Epithelial cell of esophagus (primary cell): ENCODE measurements around the gene SUGCT.

ENCODE experiments used
- DNase-seq: peaks from one replicate; pipeline ENCODE4 v3.0.0; 2010; ENCODE audit warnings: low read depth
- H3K4me3 ChIP-seq: 2 replicates; pipeline ENCODE4 v1.5.1; 2011; ENCODE audit warnings: mild to moderate bottlenecking, low read length, control low read depth
- CTCF ChIP-seq: IDR thresholded peaks from 2 replicates; pipeline ENCODE4 v1.5.1; 2011; ENCODE audit warnings: low read depth, mild to moderate bottlenecking, low read length, control low read depth, inconsistent platforms; ENCODE audit not compliant: insufficient read depth; ENCODE audit errors: missing control alignments

Gene SUGCT

DNA sequence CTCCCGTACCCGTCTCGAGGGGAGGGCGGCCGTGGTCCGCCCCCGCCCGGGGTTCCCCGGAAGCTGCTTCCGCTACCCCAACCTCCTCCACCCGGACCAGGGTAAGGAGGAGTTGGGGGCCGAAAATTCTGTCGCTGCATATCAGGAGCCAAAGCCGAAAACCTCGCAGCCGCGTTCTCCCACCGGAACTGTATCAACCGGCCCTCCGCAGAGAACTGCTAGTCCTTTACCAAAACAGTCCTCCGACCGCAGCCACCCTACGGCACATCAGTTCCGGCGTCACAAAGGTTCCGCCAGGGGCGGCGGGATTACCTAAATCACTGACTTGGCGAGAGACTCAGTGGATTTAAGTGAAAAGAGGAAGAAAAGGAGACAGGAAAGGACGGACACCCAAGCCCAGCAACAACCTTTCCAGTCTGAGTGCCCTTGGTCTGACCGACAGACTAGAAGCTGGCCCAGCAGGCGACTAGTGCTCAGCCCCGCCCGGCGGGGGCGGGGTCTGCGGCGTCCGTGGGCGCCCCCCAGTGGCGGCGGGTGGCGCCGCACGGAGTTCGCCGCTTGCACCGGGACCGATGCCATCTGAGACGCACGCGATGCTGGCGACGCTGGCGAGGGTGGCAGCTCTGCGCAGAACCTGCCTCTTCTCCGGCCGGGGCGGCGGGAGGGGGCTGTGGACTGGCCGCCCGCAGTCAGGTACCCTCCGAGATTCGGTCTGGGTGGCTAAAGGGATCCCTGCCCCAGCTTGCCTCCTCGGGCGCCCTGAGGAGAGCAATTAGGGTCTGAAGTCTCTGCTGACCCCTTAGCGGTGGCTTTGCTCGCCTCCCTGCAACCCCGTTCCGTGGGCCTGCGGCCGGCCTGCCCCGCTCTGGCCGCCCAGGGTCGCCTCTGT lies at the start of gene SUGCT, which contains the start of gene MPLKIP:
Gene SUGCT, plus strand, starts transcription at position 578 of the 889 bp plus-strand sequence.
Gene MPLKIP, minus strand, starts transcription at position 195 of the 889 bp plus-strand sequence. Its CDS starts 55 bp downstream, at position 140.
- peak within 1 kb of the TSS; percentile 95 for H3K4me3 ChIP-seq
- peak; percentile 87 for DNase-seq
- TF ChIP-seq CTCF = peak; percentile 50

DNA sequence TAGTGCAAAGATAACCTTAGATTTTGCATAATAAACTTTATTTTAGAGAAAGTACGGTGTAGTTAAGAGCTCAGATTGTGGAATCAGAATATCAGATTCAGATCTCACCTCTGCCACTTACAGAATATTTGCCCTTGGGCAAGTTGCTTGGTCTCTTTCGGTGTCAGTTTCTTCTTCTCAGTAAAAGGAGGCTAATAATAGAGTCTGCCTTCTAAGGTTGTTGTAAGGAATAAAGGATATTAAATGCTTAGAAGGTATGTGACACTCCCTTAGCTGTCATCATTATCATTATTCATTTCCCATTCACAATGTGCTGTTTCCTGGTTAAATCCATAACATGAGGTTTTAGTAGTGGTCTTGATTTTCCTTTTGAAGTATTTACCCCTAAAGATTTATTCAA lies 42.6 kb upstream of the SUGCT start:
- DNase-seq = peak; percentile 8
- H3K4me3 ChIP-seq = no peak overlapping the region
- no peak for TF ChIP-seq CTCF

- no peak overlapping the region for H3K4me3 ChIP-seq
- no peak for DNase-seq
- TF ChIP-seq CTCF = no peak
These were observed 41.0 kb upstream of the SUGCT start for GRCh38 chr7:40093631-40094350.

- no peak overlapping the region for H3K4me3 ChIP-seq
- no peak for TF ChIP-seq CTCF
- DNase-seq = no peak
These were observed 39.6 kb upstream of the SUGCT start for GRCh38 chr7:40095230-40095629.

DNA sequence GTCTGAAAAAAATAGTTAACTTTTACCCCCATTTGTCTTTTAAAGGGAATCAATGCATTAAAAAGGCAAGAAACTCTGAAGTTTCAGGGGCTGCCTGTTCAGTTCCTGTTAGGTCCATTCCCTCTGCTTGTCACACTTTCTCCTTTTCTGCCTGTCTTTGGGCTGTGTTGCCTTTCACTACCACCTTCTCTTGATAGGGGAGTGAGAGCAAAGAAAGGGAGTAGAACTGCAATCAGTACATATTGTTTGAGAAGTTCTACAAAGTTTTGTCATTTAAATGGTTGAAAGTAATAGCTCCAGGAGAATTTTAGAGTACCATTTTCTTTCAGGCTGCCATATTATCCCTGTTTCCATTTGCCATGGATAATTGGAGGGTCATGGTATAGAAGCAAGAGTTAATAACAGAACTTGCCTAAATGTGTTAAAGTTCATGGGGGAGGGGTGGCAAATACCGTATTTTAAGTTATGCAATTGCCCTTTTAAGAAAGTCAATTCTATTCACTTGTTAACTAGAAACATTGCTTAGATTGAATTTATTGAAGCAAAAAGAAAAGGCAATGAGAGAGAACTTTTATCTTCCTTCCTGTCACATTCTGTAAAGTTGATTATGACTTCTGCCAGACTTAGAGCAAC lies 39.0 kb upstream of the SUGCT start:
- no peak overlapping the region for H3K4me3 ChIP-seq
- no peak for DNase-seq
- no peak for TF ChIP-seq CTCF

DNA sequence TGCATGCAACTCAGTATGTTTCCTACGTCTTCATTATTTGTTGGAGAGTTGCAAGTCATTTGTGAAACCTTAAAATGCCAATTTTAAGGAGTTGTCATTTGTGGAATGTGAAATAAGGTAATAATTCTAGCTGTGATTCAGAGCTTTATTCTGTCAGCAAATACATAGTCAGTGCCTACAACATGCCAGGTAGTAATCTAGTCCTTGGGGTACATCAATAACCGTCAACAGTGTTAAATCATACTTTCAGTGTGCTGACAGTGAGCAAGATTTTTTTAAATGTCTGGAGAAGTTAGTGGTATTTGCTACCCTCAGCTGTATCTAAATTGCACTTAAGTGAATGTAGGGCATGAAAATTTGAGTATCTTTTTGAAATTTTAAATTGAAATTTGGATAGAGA lies 37.1 kb upstream of the SUGCT start:
- no peak for TF ChIP-seq CTCF
- DNase-seq = no peak
- H3K4me3 ChIP-seq = no peak overlapping the region
